Trophoblast cell (in vitro differentiated cells and primary cell): Measurements from ENCODE around the gene ANKRD13B.

ENCODE experiments used
- DNase-seq, 2 donors: peaks; one replicate each; pipeline ENCODE4 v3.0.0-alpha.2; 2016
- H2AFZ ChIP-seq: 2 replicates; pipeline ENCODE4 v1.6.1; 2013; ENCODE audit warnings: low read length, moderate library complexity, mild to moderate bottlenecking; ENCODE audit not compliant: insufficient read depth, poor library complexity
- H2AK5ac ChIP-seq: 2 replicates; pipeline ENCODE4 v1.6.1; 2013; ENCODE audit warnings: mild to moderate bottlenecking, low read length
- H2BK120ac ChIP-seq: 2 replicates; pipeline ENCODE4 v1.6.1; 2013; ENCODE audit warnings: low read length, mild to moderate bottlenecking, moderate library complexity; ENCODE audit not compliant: insufficient read depth, poor library complexity
- H2BK12ac ChIP-seq: 2 replicates; pipeline ENCODE4 v1.6.1; 2013; ENCODE audit warnings: mild to moderate bottlenecking, low read length, moderate library complexity
- H2BK5ac ChIP-seq: 2 replicates; pipeline ENCODE4 v1.6.1; 2013; ENCODE audit warnings: low read length, low read depth, moderate library complexity, mild to moderate bottlenecking; ENCODE audit not compliant: poor library complexity
- H3K14ac ChIP-seq: 2 replicates; pipeline ENCODE4 v1.6.1; 2013; ENCODE audit warnings: mild to moderate bottlenecking, low read length
- H3K18ac ChIP-seq: 2 replicates; pipeline ENCODE4 v1.6.1; 2013; ENCODE audit warnings: mild to moderate bottlenecking, low read length
- H3K23ac ChIP-seq: 2 replicates; pipeline ENCODE4 v1.6.1; 2013; ENCODE audit warnings: low read length
- H3K27ac ChIP-seq: 2 replicates; pipeline ENCODE4 v1.5.1; 2013; ENCODE audit warnings: low read depth, mild to moderate bottlenecking, inconsistent platforms, low read length, moderate library complexity
- H3K27me3 ChIP-seq: 2 replicates; pipeline ENCODE4 v1.6.1; 2013; ENCODE audit warnings: inconsistent platforms, mild to moderate bottlenecking, low read length, moderate library complexity; ENCODE audit not compliant: insufficient read depth
- H3K36me3 ChIP-seq, 2 experiments: 1 replicate in 1 of 2; 2 replicates in 1 of 2; pipeline ENCODE4 v1.6.1; 2013; ENCODE audit warnings: low read length in 2 of 2, mild to moderate bottlenecking in 2 of 2, moderate library complexity in 1 of 2; ENCODE audit not compliant: insufficient read depth in 2 of 2, control insufficient read depth in 1 of 2
- H3K4ac ChIP-seq: 2 replicates; pipeline ENCODE4 v1.6.1; 2013; ENCODE audit warnings: low read depth, mild to moderate bottlenecking, low read length, moderate library complexity
- H3K4me1 ChIP-seq, 2 experiments: 1 replicate in 1 of 2; 2 replicates in 1 of 2; pipeline ENCODE4 v1.6.1; 2013; ENCODE audit warnings: low read length in 2 of 2, mild to moderate bottlenecking in 2 of 2, moderate library complexity in 1 of 2; ENCODE audit not compliant: insufficient read depth in 2 of 2, control insufficient read depth in 1 of 2
- H3K4me2 ChIP-seq: 2 replicates; pipeline ENCODE4 v1.6.1; 2013; ENCODE audit warnings: inconsistent platforms, mild to moderate bottlenecking, low read length, moderate library complexity
- H3K4me3 ChIP-seq: 2 replicates; pipeline ENCODE4 v1.5.1; 2013; ENCODE audit warnings: mild to moderate bottlenecking, low read depth, low read length, inconsistent platforms
- H3K79me1 ChIP-seq: one replicate; pipeline ENCODE4 v1.6.1; 2013; ENCODE audit warnings: low read length
- H3K79me2 ChIP-seq: 2 replicates; pipeline ENCODE4 v1.6.1; 2013; ENCODE audit warnings: low read length, mild to moderate bottlenecking; ENCODE audit not compliant: control insufficient read depth, insufficient read depth, poor library complexity
- H3K9ac ChIP-seq: 2 replicates; pipeline ENCODE4 v1.6.1; 2013; ENCODE audit warnings: mild to moderate bottlenecking, low read length
- H3K9me3 ChIP-seq: 2 replicates; pipeline ENCODE4 v1.6.1; 2013; ENCODE audit warnings: low read depth, mild to moderate bottlenecking, control low read depth, inconsistent platforms, low read length; ENCODE audit not compliant: insufficient read depth
- H4K12ac ChIP-seq: 2 replicates; pipeline ENCODE4 v1.6.1; 2013; ENCODE audit warnings: low read depth, mild to moderate bottlenecking, low read length, moderate library complexity
- H4K8ac ChIP-seq: 2 replicates; pipeline ENCODE4 v1.6.1; 2013; ENCODE audit warnings: low read depth, mild to moderate bottlenecking, low read length, moderate library complexity
- H4K91ac ChIP-seq: one replicate; pipeline ENCODE4 v1.6.1; 2013; ENCODE audit warnings: low read depth, mild to moderate bottlenecking, low read length, moderate library complexity
- WGBS: extraction: QIAGEN DNeasy Blood & Tissue Kit; methylation state at CpG from one replicate; pipeline ENCODE4 v1.1.7; 2013; ENCODE audit warnings: missing lambda C conversion rate; ENCODE audit not compliant: insufficient read length, insufficient coverage; ENCODE audit errors: extremely low coverage; 5-methylcytosine and 5-hydroxymethylcytosine counted together

The ANKRD13B gene

DNA sequence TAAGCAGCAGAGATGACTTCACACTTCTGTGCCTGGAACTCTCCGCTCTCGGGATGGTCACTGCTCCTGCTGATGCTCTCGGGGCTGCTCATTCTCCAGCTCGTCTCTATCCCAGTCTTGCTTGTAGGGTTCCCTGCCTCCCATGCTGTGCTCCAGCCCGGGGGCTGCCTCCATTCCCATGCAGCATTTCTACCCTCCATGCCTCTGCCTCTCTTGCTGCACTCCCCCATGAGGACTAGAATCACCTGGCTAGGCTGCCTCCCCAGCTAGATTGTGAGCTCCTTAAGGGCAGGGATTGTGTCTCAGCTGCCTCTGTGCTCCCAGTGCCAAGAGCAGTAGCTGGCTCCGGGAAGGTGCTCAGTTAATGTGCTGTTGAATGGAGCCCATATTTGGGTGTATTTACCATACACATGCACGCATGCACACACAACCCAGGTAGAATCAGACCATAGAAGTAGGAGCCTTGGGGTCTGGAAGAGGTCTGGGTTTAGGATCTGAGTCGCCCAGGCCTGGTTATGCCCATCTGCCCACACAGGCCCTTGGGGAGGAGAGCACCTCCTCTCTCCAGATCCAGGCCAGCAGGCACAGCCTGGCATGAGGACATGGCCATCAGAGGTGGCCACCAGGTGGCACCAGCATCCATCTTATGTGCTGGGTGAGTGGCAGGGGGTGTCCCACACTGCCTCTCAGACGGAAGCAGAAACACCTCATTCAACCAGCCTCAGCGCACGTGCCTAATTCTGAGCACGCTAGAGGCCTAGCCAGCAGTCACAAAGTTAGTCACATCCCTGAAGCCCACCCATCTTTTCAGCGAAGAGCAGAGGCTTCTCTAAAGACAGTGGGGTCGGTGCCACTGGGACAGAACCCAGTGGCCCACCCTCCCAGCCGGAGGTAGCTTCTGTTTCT lies 12.8 kb upstream of the ANKRD13B start:
- DNase-seq, result peak; percentile 72 to 86
- H3K27me3 ChIP-seq, result no peaks in the 10 kb centered on the region
- no peak overlapping the region for H2AFZ ChIP-seq
- H4K91ac ChIP-seq, result no peak overlapping the region
- no peak overlapping the region for H3K23ac ChIP-seq
- H3K36me3 ChIP-seq, result peaks cover 59 to 67% of the 10 kb centered on the region in 2 experiments
- H3K9ac ChIP-seq, result no peak overlapping the region
- H3K4me2 ChIP-seq, result no peak overlapping the region
- H2AK5ac ChIP-seq, result no peak overlapping the region
- no peak overlapping the region for H3K18ac ChIP-seq
- H3K27ac ChIP-seq, result no peak overlapping the region
- H3K9me3 ChIP-seq, result no peaks in the 10 kb centered on the region
- no peak overlapping the region for H3K14ac ChIP-seq
- no peaks in the 10 kb centered on the region for H3K79me2 ChIP-seq
- H3K79me1 ChIP-seq, result no peaks in the 10 kb centered on the region
- H4K8ac ChIP-seq, result no peak overlapping the region
- no peak overlapping the region for H2BK5ac ChIP-seq
- no peak overlapping the region for H2BK12ac ChIP-seq
- H3K4ac ChIP-seq, result no peak overlapping the region
- H3K4me1 ChIP-seq, result peaks cover 2 to 3% of the 10 kb centered on the region in 2 experiments
- WGBS, result no CpG with 5 or more reads among the region's 15 CpGs
- no peak overlapping the region for H4K12ac ChIP-seq
- no peak overlapping the region for H2BK120ac ChIP-seq
- H3K4me3 ChIP-seq, result no peak overlapping the region

DNA sequence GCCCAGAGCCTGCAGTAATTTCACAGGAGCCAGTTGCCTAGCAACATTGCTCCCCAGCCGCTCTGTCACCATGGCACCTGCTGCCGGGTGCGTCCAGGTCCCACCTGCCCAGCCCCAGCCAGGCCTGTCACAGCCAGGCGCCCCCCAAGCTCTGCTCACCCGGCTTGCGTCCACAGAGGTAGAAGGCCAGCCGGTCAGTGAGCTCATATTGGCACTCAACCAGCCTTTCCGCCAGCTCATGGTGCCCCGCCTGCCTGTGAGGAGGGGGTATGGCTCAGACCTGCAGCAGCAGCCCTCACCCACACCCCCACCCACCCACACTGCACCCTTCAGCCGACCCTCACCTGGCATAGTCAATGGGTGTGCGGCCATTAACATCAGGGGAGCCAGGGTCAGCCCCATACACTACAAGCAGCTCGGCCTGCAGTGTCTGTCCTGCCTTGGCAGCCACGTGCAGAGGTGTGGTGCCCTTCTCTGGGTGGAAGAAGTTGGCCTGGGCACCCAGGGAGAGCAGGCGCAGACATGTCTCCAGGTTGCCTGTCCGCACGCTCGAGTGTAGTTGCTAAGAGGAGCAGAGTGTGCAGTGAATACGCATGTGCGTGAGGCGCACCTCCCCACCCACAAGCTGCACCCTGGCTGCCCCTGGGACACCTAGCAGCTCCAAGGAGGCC lies 11.2 kb upstream of the ANKRD13B start:
- H2BK5ac ChIP-seq, result no peak overlapping the region
- H3K36me3 ChIP-seq, result peaks cover 44 to 51% of the 10 kb centered on the region in 2 experiments
- H3K4me2 ChIP-seq, result no peak overlapping the region
- H3K9me3 ChIP-seq, result no peaks in the 10 kb centered on the region
- H3K79me2 ChIP-seq, result no peaks in the 10 kb centered on the region
- H3K9ac ChIP-seq, result no peak overlapping the region
- no peak overlapping the region for H3K4ac ChIP-seq
- H2BK12ac ChIP-seq, result no peak overlapping the region
- H2AK5ac ChIP-seq, result no peak overlapping the region
- no peak overlapping the region for H4K12ac ChIP-seq
- no peaks in the 10 kb centered on the region for H3K79me1 ChIP-seq
- H2BK120ac ChIP-seq, result no peak overlapping the region
- H4K91ac ChIP-seq, result no peak overlapping the region
- WGBS, result no CpG with 5 or more reads among the region's 20 CpGs
- H2AFZ ChIP-seq, result no peak overlapping the region
- peaks cover 2 to 7% of the 10 kb centered on the region in 2 experiments for H3K4me1 ChIP-seq
- H3K18ac ChIP-seq, result no peak overlapping the region
- no peak overlapping the region for H3K23ac ChIP-seq
- no peak overlapping the region for H3K27ac ChIP-seq
- no peak overlapping the region for H3K4me3 ChIP-seq
- no peaks in the 10 kb centered on the region for H3K27me3 ChIP-seq
- no peak overlapping the region for H3K14ac ChIP-seq
- no peak for DNase-seq
- H4K8ac ChIP-seq, result no peak overlapping the region

DNA sequence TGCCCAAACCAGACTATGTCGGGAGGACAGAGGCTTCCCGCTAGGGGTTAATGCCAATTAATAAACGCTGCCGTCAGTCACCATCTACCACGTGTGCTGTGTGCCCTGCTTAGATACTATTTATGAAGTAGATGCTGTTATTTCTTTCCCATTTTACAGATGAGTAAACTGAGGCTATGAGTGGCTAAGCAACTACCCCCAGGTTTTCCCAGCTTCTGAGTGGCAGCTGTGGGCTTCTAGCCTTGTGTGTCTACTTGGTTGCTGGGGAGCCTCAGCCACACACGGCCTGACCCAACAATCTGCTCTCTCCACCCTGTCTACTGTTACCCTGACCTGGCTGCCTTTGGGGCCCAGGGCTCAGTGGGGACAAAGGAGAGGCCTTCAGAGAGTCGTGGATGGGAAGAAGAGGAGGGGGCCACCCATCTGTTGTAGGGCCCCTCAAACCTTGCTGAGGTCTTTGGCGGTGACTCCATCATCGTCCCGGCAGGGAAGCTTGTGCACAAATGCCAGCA lies 10.6 kb upstream of the ANKRD13B start:
- H2BK12ac ChIP-seq, result no peak overlapping the region
- peaks cover 38 to 46% of the 10 kb centered on the region in 2 experiments for H3K36me3 ChIP-seq
- H4K91ac ChIP-seq, result no peak overlapping the region
- H4K8ac ChIP-seq, result no peak overlapping the region
- H3K4me1 ChIP-seq, result peaks cover 2 to 7% of the 10 kb centered on the region in 2 experiments
- H3K79me1 ChIP-seq, result no peaks in the 10 kb centered on the region
- no peak overlapping the region for H3K4me2 ChIP-seq
- H3K23ac ChIP-seq, result no peak overlapping the region
- no peak overlapping the region for H3K4me3 ChIP-seq
- H3K4ac ChIP-seq, result no peak overlapping the region
- H3K79me2 ChIP-seq, result no peaks in the 10 kb centered on the region
- H2AFZ ChIP-seq, result no peak overlapping the region
- H4K12ac ChIP-seq, result no peak overlapping the region
- H3K9me3 ChIP-seq, result no peaks in the 10 kb centered on the region
- no CpG with 5 or more reads among the region's 10 CpGs for WGBS
- H3K27me3 ChIP-seq, result no peaks in the 10 kb centered on the region
- H3K27ac ChIP-seq, result no peak overlapping the region
- H2BK5ac ChIP-seq, result no peak overlapping the region
- no peak overlapping the region for H3K14ac ChIP-seq
- H3K18ac ChIP-seq, result no peak overlapping the region
- no peak for DNase-seq
- no peak overlapping the region for H3K9ac ChIP-seq
- no peak overlapping the region for H2BK120ac ChIP-seq
- no peak overlapping the region for H2AK5ac ChIP-seq

DNA sequence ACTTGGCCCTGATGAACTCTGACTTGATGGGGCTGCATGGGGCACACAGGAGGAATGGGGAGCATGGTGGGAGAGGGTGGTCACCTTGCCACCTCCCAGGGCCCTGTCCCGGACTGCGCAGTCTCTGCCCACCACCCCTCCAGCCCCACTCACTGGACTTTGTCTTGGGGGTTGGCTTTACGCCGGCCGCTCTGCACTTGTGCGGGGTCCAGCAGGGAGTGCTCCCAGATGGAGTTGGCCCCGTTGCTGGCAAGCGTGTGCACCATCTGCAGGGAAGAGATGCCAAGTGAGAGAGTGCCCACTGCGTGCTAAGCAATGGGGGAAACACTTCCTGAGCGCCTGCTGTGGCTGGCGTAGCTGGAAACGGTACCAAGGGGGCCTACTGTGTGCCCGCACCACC lies 10.2 kb upstream of the ANKRD13B start:
- Histone ChIP-seq H3K4me1 (peaks cover 2 to 7% of the 10 kb centered on the region in 2 experiments), H4K8ac (no peak overlapping the region), H3K27me3 (no peaks in the 10 kb centered on the region), H4K91ac (no peak overlapping the region), H3K9me3 (no peaks in the 10 kb centered on the region), H3K27ac (no peak overlapping the region), H2AK5ac (no peak overlapping the region), H3K79me1 (no peaks in the 10 kb centered on the region), H3K23ac (no peak overlapping the region), H3K14ac (no peak overlapping the region), H3K4me3 (no peak overlapping the region), H2BK120ac (no peak overlapping the region), H3K4me2 (no peak overlapping the region), H2AFZ (no peak overlapping the region), H3K9ac (no peak overlapping the region), H3K18ac (no peak overlapping the region), H2BK12ac (no peak overlapping the region), H3K79me2 (no peaks in the 10 kb centered on the region), H3K4ac (no peak overlapping the region), H3K36me3 (peaks cover 33 to 41% of the 10 kb centered on the region in 2 experiments), H2BK5ac (no peak overlapping the region), H4K12ac (no peak overlapping the region)
- WGBS, result no CpG with 5 or more reads among the region's 13 CpGs
- no peak for DNase-seq
